Measurements from ENCODE around the gene MCHR1. TPM values are rescaled to one million over a fixed set of nuclear protein-coding genes. Genes with fewer than 3 reads are reported as not detected.

MCHR1 gene
- total and polyA plus RNA-seq, 2 experiments from 2014 or later = 0.91 to 2.4 TPM

DNA sequence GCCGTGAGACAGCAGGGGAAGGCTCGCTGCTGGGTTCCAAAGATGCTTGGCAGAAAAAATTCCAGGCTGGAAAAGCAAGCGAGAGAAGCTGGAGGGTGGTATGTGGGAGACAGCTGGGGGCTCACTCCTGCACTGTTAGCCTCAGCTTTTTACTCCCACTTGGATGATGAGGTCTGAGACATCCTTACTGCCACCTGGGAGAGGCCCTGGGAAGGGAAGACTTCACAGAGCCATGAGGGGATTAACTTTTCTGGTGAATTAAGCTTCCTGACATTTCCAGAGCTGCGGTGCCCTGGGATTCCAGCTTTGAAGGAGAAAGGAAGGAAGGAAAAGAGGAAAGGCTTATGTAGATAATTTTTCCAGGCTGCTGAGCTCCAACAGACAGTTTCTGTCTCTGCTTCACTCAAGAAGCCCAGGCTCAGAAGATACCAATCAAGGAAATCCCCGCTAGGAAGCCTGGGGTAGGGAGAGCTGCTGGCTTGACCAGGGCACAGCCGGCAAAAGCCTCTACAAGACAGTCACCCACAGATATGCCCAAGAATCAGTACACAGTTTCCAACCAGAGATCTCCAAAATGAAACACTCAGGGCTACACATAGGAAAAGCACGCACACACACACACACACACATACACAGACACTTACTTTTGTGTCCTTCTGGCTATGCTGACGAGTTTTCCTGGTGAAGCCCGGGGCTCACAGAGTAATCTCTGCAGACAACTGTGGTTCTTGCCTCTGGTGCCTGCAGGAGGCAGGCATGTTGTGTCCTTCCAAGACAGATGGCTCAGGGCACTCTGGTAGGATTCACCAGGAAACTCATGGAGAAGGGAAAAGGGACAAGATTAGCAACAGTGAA is 907 bp downstream of the MCHR1 start:
- peaks cover 25% of the 10 kb centered on the region for H3K4me1 ChIP-seq (ENCODE audit: insufficient read depth)
- Mint-ChIP-seq H3K4me1 (peaks cover 59% of the 10 kb centered on the region), H3K36me3 (ENCODE audit: low read depth) (peaks cover 3% of the 10 kb centered on the region), H3K9me3 (no peaks in the 10 kb centered on the region), H3K27ac (no peak overlapping the region; the same call in 1 of the 2 replicates), H3K27me3 (ENCODE audit: insufficient read depth, low read depth, poor library complexity) (peaks cover 38% of the 10 kb centered on the region), H3K4me3 (peak overlapping the region; percentile 62)
- H2AFZ ChIP-seq = no peak overlapping the region
- H3K79me2 ChIP-seq (replicated peaks; ENCODE audit: insufficient read depth) = peaks cover 2% of the 10 kb centered on the region; the same call in 1 of the 2 replicates
- H3K27ac ChIP-seq (ENCODE audit: low read depth) = peak overlapping the region; percentile 55; the same call in 1 of the 2 replicates
- peak overlapping the region; percentile 26; the same call in 1 of the 2 replicates for H3K4me2 ChIP-seq
- no peak overlapping the region for H3K4me3 ChIP-seq
- ATAC-seq (no peak), DNase-seq (ENCODE audit: low spot score) (peak; percentile 31)
- TF ChIP-seq, protein P1, sequence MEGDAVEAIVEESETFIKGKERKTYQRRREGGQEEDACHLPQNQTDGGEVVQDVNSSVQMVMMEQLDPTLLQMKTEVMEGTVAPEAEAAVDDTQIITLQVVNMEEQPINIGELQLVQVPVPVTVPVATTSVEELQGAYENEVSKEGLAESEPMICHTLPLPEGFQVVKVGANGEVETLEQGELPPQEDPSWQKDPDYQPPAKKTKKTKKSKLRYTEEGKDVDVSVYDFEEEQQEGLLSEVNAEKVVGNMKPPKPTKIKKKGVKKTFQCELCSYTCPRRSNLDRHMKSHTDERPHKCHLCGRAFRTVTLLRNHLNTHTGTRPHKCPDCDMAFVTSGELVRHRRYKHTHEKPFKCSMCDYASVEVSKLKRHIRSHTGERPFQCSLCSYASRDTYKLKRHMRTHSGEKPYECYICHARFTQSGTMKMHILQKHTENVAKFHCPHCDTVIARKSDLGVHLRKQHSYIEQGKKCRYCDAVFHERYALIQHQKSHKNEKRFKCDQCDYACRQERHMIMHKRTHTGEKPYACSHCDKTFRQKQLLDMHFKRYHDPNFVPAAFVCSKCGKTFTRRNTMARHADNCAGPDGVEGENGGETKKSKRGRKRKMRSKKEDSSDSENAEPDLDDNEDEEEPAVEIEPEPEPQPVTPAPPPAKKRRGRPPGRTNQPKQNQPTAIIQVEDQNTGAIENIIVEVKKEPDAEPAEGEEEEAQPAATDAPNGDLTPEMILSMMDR (conservative IDR thresholded peaks at IDR 0.05; ENCODE audit: low read depth in 2 of 2) = peak in 1 of 2 experiments; percentile 55; a peak in 2 of 4 replicates
- TF ChIP-seq EZH2 (IDR thresholded peaks at IDR 0.05; ENCODE audit: low read depth, unreplicated experiment) = no peak
- H3K9me2 ChIP-seq (ENCODE audit: insufficient read depth) = no peaks in the 10 kb centered on the region
- H4K20me1 ChIP-seq (replicated peaks; ENCODE audit: insufficient read depth) = no peaks in the 10 kb centered on the region
- no peaks in the 10 kb centered on the region for H3K27me3 ChIP-seq (ENCODE audit: insufficient read depth)
- peaks cover 20% of the 10 kb centered on the region for H3F3A ChIP-seq (replicated peaks; ENCODE audit: low read depth)
- no peaks in the 10 kb centered on the region for H3K36me3 ChIP-seq (ENCODE audit: insufficient read depth)

DNA sequence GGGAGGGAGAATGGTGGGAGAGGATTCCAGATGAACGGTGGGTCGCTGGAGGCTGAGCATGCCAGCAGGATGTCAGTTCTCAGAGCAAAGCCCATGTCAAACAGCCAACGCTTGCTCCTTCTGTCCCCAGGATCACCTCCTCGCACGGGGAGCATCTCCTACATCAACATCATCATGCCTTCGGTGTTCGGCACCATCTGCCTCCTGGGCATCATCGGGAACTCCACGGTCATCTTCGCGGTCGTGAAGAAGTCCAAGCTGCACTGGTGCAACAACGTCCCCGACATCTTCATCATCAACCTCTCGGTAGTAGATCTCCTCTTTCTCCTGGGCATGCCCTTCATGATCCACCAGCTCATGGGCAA is 1.5 kb downstream of the MCHR1 start:
- H3K4me1 Mint-ChIP-seq = peaks cover 62% of the 10 kb centered on the region
- H3K36me3 Mint-ChIP-seq (ENCODE audit: low read depth) = peaks cover 3% of the 10 kb centered on the region
- DNase-seq (ENCODE audit: low spot score) (no peak), ATAC-seq (no peak)
- no peak overlapping the region for H3K27ac ChIP-seq (ENCODE audit: low read depth)
- H3K4me3 Mint-ChIP-seq = no peak overlapping the region; the same call in 2 of the 3 replicates
- H3K27me3 Mint-ChIP-seq (ENCODE audit: insufficient read depth, low read depth, poor library complexity) = peaks cover 40% of the 10 kb centered on the region
- no peak overlapping the region for H3K27ac Mint-ChIP-seq
- no peaks in the 10 kb centered on the region for H3K9me3 Mint-ChIP-seq
- H3K4me3 ChIP-seq = no peak overlapping the region
- H3K36me3 ChIP-seq (ENCODE audit: insufficient read depth) = no peaks in the 10 kb centered on the region
- no peaks in the 10 kb centered on the region for H4K20me1 ChIP-seq (replicated peaks; ENCODE audit: insufficient read depth)
- no peaks in the 10 kb centered on the region for H3K27me3 ChIP-seq (ENCODE audit: insufficient read depth)
- peaks cover 32% of the 10 kb centered on the region for H3K4me1 ChIP-seq (ENCODE audit: insufficient read depth)
- H3F3A ChIP-seq (replicated peaks; ENCODE audit: low read depth) = peaks cover 22% of the 10 kb centered on the region
- TF ChIP-seq ZNF331 (CRISPR knock-in tag; IDR thresholded peaks at IDR 0.05; ENCODE audit: low read depth) (no peak), NANOG (IDR thresholded peaks at IDR 0.05; ENCODE audit: borderline replicate concordance) (no peak), STAT1 (IDR thresholded peaks at IDR 0.05; ENCODE audit: unreplicated experiment) (no peak)
- TF ChIP-seq, protein P2, sequence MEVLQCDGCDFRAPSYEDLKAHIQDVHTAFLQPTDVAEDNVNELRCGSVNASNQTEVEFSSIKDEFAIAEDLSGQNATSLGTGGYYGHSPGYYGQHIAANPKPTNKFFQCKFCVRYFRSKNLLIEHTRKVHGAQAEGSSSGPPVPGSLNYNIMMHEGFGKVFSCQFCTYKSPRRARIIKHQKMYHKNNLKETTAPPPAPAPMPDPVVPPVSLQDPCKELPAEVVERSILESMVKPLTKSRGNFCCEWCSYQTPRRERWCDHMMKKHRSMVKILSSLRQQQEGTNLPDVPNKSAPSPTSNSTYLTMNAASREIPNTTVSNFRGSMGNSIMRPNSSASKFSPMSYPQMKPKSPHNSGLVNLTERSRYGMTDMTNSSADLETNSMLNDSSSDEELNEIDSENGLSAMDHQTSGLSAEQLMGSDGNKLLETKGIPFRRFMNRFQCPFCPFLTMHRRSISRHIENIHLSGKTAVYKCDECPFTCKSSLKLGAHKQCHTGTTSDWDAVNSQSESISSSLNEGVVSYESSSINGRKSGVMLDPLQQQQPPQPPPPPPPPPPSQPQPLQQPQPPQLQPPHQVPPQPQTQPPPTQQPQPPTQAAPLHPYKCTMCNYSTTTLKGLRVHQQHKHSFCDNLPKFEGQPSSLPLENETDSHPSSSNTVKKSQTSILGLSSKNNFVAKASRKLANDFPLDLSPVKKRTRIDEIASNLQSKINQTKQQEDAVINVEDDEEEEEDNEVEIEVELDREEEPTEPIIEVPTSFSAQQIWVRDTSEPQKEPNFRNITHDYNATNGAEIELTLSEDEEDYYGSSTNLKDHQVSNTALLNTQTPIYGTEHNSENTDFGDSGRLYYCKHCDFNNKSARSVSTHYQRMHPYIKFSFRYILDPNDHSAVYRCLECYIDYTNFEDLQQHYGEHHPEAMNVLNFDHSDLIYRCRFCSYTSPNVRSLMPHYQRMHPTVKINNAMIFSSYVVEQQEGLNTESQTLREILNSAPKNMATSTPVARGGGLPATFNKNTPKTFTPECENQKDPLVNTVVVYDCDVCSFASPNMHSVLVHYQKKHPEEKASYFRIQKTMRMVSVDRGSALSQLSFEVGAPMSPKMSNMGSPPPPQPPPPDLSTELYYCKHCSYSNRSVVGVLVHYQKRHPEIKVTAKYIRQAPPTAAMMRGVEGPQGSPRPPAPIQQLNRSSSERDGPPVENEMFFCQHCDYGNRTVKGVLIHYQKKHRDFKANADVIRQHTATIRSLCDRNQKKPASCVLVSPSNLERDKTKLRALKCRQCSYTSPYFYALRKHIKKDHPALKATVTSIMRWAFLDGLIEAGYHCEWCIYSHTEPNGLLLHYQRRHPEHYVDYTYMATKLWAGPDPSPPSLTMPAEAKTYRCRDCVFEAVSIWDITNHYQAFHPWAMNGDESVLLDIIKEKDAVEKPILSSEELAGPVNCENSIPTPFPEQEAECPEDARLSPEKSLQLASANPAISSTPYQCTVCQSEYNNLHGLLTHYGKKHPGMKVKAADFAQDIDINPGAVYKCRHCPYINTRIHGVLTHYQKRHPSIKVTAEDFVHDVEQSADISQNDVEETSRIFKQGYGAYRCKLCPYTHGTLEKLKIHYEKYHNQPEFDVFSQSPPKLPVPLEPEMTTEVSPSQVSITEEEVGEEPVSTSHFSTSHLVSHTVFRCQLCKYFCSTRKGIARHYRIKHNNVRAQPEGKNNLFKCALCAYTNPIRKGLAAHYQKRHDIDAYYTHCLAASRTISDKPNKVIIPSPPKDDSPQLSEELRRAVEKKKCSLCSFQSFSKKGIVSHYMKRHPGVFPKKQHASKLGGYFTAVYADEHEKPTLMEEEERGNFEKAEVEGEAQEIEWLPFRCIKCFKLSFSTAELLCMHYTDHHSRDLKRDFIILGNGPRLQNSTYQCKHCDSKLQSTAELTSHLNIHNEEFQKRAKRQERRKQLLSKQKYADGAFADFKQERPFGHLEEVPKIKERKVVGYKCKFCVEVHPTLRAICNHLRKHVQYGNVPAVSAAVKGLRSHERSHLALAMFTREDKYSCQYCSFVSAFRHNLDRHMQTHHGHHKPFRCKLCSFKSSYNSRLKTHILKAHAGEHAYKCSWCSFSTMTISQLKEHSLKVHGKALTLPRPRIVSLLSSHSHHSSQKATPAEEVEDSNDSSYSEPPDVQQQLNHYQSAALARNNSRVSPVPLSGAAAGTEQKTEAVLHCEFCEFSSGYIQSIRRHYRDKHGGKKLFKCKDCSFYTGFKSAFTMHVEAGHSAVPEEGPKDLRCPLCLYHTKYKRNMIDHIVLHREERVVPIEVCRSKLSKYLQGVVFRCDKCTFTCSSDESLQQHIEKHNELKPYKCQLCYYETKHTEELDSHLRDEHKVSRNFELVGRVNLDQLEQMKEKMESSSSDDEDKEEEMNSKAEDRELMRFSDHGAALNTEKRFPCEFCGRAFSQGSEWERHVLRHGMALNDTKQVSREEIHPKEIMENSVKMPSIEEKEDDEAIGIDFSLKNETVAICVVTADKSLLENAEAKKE (CRISPR knock-in tag; IDR thresholded peaks at IDR 0.05) = no peak
- no peak overlapping the region for H2AFZ ChIP-seq
- no peak overlapping the region for H3K4me2 ChIP-seq
- peaks cover 8% of the 10 kb centered on the region; the same call in 1 of the 2 replicates for H3K79me2 ChIP-seq (replicated peaks; ENCODE audit: insufficient read depth)
- no peaks in the 10 kb centered on the region for H3K9me2 ChIP-seq (ENCODE audit: insufficient read depth)

All from GM23338 (cell line).